GM15510 (cell line): ENCODE results near the gene KRTAP9-9.

Experiments used
- POLR2A ChIP-seq: IDR thresholded peaks from 3 replicates; pipeline ENCODE4 v1.6.1; 2011; ENCODE audit warnings: borderline replicate concordance; ENCODE audit not compliant: insufficient read length; ENCODE audit errors: extremely low read depth

Gene KRTAP9-9

GRCh38 chr17:41301916-41302901 is 47.0 kb downstream of the KRTAP9-9 start, which contains the start of gene KRTAP29-1:
KRTAP29-1 (minus strand) TSS chr17:41302851; CDS start chr17:41302851, 0 bp downstream.
- no peak for TF ChIP-seq POLR2A

- no peak for TF ChIP-seq POLR2A
These were observed 47.8 kb downstream of the KRTAP9-9 start for GRCh38 chr17:41302981-41303380.

GRCh38 chr17:41304091-41304490 is 48.9 kb downstream of the KRTAP9-9 start:
- TF ChIP-seq POLR2A = no peak
